NCI-H187 treated with DMSO at 0.1 percent for 48 hours (cell line): Measurements from ENCODE around the gene AP1AR.

Source experiments
- DNase-seq: peaks from one replicate; lab custom pipeline; 2025; lab: John Stamatoyannopoulos, UW

The AP1AR gene

DNA sequence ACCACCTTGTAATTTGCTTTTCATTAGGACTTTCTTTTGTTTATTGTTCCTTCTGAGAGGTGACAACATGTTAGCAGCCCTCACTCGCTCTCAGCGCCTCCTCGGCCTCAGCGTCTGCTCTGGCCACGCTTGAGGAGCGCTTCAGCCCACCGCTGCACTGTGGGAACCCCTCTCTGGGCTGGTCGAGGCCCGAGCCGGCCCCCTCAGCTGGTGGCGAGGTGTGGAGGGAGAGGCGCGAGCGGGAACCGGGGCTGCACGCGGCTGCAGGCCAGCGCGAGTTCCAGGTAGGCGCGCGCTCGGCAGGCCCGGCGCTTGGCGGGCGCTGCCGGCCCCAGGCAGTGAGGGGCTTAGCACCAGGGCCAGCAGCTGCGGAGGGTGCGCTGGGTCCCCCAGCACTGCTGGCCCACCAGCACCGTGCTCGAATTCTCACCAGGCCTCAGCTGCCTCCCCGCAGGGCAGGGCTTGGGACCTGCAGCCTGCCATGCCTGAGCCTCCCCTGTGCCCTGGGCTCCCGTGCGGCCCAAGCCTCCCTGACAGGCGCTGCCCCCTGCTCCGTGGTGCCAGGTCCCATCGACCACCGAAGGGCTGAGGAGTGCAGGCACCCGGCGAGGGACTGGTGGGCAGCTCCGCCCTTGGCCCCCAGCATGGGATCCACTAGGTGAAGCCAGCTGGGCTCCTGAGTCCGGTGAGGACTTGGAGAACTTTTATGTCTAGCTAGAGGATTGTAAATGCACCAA lies 9.2 kb upstream of the AP1AR start:
- DNase-seq = no peak

DNA sequence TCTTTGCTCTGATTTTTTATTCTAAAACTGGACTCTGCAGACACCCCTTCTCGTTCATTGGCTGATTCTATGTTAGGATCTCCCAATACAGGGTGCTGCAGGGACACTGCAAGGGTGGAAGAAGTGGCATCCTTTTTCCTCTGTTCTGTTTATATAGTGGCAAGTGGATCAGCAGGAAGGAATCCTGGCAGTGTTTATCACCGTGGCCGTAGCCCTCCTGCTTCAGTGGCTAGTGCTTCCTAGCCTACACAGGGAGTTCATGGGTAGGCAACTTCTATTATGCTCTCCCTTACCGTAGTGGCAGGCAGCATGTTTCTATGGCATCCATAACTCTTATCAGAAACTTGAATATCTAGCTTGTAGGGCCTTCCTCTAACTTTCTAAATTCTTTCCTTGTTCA lies 6.4 kb upstream of the AP1AR start:
- DNase-seq = no peak

DNA sequence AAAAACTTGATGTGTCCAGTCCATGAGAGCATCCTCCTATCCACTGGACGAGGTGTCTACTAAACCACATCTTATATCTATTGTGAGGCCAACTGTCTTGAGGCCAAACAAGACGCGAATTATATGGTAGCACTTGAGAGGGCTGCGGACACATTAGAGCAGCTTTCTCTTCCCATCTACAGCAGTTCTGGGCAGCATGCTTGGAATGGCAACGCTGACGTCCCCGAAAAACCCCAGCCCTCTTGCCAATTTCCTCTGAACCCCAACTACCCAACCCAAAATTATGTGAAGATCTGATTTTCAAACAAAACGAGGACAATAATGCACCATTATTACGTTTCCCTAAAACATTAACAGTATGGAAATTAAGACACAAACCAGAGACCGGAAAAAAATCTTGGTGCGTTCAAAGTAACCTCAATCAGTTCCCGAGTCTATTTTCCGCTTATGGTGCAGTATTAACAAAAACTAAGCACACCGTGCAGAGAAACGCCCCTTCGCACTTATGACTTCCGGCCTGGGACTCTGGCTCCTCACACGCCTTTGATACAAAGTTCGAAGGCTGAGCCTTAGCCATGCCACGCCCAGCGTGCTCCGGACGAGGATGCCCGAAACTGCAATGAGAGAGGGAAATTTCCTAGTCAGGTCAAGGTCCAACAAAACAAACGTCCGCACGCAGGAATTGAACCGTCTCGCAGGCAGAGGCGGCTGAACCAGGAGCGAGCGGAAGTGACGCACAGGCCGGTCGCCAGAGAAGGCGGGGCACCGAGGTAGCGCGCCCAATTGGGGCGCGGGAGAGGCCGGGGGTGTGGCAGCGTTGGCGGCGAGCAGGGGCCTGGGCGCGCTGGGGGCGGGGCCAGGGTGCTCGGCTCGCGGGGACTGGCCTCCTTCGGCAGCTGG lies 458 bp upstream of the AP1AR start:
- DNase-seq = peak; percentile 52

DNA sequence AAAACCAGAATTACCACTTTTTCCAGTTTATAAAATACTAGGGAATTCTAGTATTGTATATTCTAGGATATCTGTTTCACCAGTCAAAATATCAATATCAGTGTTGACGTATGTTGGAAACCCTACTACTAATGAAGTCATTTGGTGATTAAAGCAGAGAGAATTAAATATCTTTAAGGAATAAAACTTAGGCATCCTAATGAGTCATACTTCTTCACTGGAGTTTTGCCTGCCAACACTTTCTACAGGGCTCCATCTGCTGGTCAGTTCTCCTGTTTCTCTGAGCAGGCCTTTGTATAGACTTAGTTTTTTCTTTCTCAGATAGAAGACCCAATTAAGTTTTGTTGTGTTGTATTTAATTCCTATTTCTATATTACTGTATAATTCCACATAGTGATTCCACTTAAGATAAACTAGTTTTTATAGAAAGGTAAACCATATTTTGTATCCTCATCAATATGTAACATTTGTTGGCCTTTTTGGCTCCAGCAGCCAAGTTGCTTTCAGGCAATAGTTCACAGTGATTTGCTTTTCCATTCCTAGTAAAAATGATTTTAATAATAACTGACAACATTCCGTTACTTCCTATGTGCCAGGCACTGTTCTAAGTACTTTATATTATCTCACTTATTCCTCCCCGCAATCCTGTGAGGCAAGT lies 3.5 kb downstream of the AP1AR start:
- DNase-seq = no peak

DNA sequence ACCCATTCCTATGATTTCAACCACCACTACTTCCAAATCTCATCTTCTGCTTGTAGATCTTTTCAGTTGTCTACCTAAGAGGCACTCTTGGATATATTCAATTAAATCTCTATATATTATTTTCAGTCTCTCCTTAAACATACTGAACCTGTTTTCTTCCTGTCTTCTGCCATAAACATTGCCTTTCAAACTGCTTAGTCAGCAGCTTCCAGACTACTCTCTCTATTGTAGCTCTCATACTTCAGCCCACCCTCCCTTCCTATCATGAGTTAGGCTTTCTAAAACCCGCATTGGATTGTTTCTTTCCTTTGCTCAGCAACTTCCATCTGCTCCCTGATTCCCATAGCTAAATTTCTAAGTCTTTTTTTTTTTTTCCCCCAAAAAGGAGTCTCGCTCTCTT lies 4.5 kb downstream of the AP1AR start:
- no peak for DNase-seq

DNA sequence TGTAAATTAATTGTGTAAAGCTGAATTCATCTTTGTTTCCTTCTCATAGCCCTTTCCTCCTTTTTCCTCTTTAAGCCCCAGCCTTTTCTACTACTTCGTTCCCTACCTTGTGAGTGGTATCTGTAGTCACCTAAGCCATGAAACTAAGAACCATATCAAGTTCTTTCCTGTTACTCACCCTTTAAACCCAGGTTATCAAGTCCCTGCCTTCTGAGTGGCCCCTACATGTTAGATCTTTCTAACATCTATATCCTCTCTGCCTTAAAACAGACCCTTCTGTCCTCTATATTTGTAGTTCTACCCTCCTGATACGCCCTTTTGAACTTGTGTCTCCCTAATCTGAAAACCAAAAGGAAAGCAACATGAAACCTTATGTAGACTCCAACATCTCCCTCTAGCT lies 7.2 kb downstream of the AP1AR start:
- no peak for DNase-seq

DNA sequence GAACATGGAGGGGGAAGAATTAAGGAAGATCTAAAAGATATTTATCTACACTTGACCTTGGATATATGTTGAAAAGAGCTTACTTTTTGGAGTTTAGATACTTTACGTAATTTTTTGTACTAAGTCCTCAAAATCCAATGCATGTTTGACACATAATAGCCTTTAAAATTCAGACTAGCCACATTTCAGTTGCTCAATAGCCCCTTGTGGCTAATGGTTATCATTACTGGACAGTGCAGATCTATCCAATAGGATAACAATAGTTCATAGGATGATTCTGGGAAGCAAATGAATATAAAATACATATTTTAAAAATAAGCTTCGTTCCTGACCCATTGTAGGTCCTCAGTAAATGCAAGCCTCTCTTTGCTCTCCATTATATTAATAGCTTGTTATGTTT lies 13.8 kb downstream of the AP1AR start:
- no peak for DNase-seq

DNA sequence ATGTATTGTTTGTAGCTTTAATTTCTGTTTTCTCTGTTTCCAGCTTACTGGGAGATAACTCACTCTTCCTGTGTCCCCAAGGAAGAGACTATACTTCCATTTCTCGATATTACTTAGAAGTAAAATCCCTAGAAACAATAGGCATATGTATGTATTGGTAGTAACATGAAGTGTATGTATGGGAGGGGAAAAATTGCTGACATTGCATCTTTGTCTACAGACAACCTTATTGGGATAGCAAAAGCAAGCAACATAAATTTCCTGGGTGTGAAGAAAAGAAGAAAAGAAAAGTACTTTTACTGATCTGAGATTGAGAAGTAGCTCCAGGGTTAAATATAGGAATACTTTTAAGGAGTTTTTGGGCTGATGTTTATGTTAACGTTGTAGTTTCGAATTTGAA lies 15.4 kb downstream of the AP1AR start:
- no peak for DNase-seq

DNA sequence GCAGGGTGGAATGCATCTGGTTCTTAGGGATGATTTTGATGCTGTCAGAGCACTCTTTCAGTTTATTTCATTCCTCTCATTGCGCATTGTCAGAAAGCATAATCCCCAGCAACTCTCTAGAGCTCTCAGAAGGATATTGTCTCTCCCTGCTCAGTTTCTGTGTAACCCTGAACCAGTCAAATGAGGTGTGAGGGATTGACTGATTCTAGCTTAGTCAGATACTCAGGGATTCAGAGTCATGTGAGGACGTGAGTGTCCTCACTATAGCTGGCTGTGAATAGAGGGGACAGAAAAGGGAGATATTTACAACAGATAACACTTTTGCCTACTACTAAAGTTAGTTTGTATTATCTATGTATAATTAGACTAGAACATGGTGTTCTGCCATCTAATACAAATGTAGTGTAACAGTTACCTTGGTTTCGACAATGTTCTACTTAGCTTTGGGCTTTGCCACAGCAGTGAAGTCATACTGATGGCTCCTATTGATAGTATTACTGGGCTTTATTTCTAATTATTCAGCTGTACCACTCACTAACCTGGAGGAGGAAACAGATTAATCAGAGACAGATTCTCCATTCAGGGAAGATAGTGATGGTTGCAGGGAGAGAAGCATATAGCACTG lies 19.5 kb downstream of the AP1AR start:
- no peak for DNase-seq

DNA sequence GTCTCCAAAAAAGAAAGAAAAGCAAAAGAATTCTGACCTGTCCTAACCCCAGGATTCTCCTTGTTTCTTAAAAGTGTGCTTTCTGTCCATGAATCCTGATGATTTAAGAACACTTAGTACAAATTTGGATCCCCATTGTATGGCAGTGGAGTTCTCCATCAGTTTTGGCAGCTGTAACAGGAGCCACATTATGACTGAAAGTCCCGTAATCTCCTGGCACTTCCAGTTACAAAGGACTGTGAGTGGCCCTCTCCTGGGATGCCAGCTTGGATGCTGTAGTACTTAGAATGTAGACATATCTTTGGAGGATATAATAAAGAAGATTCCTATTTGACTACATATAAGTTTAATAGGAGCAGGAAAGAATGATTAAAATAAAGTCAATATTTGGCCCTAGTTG lies 20.6 kb downstream of the AP1AR start:
- no peak for DNase-seq

DNA sequence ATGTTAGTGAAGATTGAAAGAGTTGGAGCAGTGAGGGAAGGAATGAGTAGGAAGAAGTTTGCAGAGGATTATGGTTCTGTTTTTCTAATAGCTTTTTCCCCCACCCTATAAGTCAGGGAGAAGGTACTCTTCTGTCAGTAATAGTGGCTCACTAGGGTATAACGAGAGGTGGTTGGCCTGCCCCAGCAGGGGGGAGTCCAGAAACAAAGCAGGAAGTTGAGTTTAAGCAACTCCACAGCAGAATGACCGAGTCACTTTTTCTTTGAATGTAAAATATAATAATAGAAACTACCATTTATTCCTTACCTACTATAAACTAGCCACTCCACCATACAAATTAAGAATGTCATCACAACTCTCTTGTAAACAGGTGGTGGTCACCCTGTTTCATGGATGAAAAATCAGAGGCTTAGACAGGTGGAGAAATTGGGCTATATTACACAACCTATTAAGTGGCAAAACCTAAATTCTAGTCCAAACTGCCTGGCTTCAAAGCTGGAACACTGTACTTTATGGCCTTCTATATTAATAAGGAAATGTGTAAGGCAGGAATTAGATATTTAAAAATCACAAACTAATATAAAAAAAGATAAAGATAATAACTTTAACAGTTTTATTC lies 21.9 kb downstream of the AP1AR start:
- DNase-seq = no peak

DNA sequence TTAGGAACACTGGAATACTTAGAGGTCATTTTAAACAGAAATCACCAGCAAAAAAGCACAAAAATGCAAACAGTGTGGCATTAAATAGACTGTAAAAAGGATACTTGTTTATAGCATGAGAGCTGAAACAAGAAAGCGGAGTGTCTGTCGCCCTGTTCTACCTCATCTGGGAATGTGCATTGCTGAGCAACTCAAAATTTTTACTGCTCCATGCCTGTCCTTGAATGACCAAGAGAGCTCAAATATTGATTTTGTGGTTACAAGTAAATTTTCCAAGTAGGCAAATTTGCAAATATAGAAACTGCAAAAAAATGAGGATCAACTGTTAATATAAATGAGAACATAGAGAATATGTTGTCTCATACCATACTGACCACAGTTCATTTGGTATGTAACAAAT lies 25.5 kb downstream of the AP1AR start:
- no peak for DNase-seq

DNA sequence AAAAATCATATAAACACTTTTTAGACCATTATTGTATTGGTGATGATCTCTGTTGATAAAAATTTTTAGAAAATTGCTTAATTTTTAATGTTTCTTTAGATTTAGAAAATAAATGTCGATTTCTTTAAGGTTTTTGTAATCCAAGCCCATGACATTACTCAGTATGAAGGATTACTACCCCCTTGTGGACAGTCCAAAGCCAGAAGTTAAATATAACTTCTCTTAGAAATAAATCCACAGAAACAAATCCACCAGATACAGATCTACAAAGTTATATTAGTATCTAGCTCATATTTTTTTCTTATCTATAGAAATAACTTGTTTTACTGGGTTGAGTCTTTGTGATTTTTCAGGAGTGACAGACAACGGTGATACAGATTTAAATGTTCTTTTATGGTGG lies 35.2 kb downstream of the AP1AR start:
- no peak for DNase-seq

DNA sequence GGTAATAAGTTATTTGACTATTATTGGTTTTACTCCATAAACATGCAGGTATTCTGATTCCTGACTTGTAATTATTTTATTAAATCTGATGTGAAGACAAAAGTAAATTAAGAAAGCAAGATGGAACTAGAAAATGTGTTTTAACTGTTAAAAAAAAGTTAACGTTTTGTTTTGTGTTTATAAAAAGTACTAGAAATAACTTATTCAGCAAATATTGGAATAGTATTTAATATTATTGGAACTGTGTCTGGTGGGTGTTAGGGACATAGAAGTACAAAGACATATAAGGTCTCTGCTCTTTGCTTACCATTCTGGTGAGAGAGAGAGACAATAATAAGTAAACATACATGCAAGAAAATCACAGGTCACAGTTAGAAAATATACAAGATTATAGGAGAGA lies 38.5 kb downstream of the AP1AR start:
- no peak for DNase-seq

DNA sequence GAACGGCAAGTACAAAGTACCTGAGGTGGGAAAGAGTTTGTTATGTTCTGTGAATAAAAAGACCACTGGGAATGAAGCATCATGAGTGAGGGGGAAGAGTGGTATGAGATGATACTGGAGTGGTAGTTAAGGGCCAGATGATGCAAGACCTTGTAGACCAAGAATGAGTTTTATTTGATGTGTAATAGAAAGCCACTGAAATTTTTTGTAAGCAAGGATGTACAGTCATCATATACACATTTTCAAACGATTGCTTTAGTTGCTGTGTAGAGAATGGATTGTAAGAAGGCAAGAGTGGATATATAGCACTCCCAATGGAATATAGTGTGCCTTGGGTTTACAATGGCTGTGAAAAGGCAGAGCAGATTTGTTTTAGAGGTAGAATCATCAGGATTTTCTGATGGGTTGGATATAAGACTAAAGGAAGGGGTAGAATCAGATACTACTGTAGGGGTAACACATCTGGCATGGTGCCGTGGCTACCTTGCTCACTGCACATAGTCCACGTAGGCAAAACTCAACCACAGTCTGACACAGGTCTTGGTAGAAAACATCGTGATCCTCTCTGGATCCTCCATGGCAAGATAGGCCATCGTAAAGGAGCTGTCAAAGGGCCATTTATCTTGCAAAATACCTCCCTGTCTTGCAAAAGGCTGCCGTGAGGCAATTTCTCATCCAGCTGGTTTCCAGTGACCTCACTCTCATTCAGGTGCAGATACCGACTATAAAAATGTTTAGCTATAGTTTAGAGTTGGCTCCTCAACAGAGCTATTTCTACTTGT lies 39.2 kb downstream of the AP1AR start:
- no peak for DNase-seq

DNA sequence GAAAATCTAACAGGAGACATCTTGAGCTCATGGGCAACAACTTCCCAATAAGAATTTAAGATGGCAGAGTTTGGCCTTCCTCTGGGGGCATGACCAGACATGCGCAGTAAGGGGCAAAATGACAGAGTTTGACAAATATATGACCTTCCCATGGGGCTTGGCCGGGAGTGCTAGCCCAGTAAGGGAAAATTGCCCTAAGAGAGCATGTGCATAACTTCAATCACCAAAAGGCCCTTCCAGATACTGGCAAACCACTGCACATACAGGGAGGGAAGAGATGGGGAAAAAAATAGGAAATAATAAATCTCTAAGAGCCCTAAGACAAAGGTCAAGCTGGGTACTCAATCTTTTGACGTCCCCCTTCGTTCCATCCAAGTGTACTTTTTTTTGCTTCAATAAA lies 40.7 kb downstream of the AP1AR start:
- DNase-seq = no peak

DNA sequence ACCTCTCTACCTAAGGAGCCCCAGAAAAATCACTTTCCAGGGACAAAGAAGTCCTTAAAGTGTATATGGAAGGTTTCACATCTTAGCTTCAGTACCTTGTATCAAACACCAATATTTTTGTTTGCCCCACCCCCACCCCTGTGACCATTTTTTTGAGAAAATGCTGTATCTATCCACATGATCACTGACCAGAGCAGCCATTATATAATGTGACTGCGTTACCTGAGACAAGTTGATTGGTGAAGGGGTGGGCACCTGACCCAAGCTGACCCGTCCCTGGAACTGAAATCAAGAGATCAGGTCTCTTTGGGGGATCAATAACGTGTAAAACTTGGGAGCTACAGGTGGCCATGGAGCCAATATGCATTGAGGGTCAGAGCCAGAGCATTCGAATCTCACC lies 43.4 kb downstream of the AP1AR start:
- DNase-seq = no peak

DNA sequence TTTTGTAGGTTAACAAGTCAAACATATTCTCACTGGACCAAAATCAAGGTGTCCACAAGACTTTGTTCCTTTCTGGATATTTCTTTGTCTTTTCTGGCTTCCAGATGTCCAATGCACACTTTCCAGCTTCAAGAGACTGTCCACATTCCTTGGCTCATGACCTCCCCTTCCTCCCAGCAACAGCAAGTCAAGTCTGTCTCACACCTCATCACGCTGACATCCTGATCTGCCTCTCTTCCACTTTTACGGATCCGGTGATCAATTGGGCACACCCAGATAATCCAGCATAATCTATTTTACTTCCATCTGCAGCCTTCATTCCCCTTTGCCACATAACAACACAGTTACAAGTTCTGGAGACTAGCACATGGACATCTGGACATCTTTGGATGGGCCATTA lies 44.5 kb downstream of the AP1AR start:
- DNase-seq = no peak

DNA sequence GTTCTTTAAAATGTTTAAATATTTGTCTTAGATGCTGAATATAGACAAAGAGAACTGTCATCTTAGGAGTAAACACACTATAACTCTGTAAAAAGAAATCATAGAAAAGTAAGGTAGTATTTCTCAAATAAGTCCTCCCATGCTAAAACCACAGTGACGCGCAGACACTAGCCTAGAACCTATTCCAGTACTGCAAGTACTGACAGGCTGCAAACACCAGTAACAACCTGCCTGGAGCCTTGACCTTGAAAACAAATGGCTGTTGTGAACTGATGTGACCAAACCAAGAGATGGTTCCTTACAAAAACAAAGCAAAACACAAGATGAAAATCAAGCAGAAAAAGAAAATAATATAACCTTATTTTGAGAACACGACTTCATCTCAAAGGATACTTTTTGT lies 45.6 kb downstream of the AP1AR start:
- no peak for DNase-seq

DNA sequence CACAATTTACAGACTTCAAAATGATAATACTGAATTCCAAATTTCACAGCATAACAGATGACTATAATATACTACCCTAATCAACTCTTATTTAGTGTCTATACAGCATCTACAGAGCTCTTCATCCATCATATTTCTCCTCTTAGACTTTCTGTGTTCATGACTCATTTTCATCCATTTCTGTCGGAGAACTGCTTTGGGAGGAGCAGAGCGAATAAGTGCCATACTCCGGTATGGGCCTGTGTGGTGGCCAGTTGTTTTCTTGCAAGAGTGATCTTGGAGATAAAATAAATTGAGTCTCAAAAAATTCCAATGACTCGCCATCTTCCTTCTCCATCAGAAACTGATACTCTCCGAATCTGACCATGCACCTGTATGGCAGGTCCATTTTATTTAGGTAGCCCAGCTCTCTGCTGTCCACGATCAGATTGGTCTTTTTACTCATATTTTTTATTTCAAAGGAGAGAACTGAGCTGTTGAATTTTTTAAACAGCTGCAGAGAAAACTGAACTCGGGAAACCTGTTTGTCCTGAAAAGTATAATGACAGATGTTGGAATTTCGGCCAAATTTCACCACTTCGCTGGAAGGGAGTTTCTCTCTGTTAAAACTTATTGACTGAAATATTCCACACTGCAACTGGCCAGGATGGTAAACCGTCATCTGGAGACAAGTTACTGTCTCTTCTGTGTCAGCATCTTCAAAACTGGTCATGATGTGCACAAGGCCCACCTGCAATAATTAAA lies 46.3 kb downstream of the AP1AR start:
- DNase-seq = no peak
